ENCODE data around the gene SPACA9. TPM values are rescaled to one million over a fixed set of nuclear protein-coding genes. Genes with fewer than 3 reads are reported as not detected.

Gene SPACA9
- total RNA-seq, 2 donors from 2014 or later = 2.2 to 8.1 TPM

- H3K27me3 ChIP-seq (replicated peaks; ENCODE audit: insufficient read depth) = no peaks in the 10 kb centered on the region
- H3K27ac ChIP-seq = no peak overlapping the region
- no peak for DNase-seq (ENCODE audit: low spot score)
- no peaks in the 10 kb centered on the region for H3K36me3 ChIP-seq
- ATAC-seq (ENCODE audit: insufficient number of reproducible peaks, low FRiP score, low read depth) = no peak
- no peak overlapping the region for H3K4me3 ChIP-seq
- TF ChIP-seq, protein P1, sequence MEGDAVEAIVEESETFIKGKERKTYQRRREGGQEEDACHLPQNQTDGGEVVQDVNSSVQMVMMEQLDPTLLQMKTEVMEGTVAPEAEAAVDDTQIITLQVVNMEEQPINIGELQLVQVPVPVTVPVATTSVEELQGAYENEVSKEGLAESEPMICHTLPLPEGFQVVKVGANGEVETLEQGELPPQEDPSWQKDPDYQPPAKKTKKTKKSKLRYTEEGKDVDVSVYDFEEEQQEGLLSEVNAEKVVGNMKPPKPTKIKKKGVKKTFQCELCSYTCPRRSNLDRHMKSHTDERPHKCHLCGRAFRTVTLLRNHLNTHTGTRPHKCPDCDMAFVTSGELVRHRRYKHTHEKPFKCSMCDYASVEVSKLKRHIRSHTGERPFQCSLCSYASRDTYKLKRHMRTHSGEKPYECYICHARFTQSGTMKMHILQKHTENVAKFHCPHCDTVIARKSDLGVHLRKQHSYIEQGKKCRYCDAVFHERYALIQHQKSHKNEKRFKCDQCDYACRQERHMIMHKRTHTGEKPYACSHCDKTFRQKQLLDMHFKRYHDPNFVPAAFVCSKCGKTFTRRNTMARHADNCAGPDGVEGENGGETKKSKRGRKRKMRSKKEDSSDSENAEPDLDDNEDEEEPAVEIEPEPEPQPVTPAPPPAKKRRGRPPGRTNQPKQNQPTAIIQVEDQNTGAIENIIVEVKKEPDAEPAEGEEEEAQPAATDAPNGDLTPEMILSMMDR (IDR thresholded peaks at IDR 0.05) = no peak
- no peaks in the 10 kb centered on the region for H3K4me1 ChIP-seq (ENCODE audit: control insufficient read depth in 1 of 2, low read depth in 2 of 2)
- H3K9me3 ChIP-seq = no peaks in the 10 kb centered on the region
Measured at GRCh38 chr9:132846109-132846917, 32.4 kb upstream of the SPACA9 start.

GRCh38 chr9:132846918-132847515 lies 31.7 kb upstream of the SPACA9 start:
- ATAC-seq (ENCODE audit: insufficient number of reproducible peaks, low FRiP score, low read depth) (no peak), DNase-seq (ENCODE audit: low spot score) (no peak)
- Histone ChIP-seq H3K4me3 (no peak overlapping the region), H3K9me3 (no peaks in the 10 kb centered on the region), H3K27ac (no peak overlapping the region), H3K27me3 (replicated peaks; ENCODE audit: insufficient read depth) (no peaks in the 10 kb centered on the region), H3K4me1 (ENCODE audit: control insufficient read depth in 1 of 2, low read depth in 2 of 2) (no peaks in the 10 kb centered on the region), H3K36me3 (no peaks in the 10 kb centered on the region)
- TF ChIP-seq, protein P1 (IDR thresholded peaks at IDR 0.05) = no peak

DNA sequence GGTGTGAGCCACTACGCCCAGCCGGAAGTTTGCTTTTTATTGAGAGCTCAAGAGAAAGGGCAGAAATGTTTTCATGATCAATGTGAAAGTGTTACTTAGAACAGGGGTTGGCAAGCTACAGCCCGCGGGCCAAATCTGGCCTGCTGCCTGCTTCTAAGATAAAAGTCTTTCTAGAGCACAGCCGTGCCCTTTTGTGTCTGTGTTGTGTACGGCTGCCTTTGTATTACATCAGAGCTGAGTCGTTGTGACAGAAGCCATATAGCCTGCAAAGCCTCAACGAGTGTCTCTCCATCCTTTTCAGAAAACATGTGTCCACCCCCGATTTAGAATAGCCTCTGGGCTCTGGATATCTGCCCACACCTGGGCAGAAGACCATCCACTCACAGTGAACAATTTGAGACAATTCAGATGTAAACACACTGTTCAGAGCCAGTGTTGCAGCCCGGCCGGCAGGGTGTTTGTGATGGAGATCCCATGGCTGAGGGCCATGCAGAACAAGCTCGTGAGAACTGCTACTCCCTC lies 29.5 kb upstream of the SPACA9 start:
- no peaks in the 10 kb centered on the region for H3K4me1 ChIP-seq (ENCODE audit: control insufficient read depth in 1 of 2, low read depth in 2 of 2)
- no peaks in the 10 kb centered on the region for H3K36me3 ChIP-seq
- no peak overlapping the region for H3K4me3 ChIP-seq
- TF ChIP-seq, protein P1 (IDR thresholded peaks at IDR 0.05) = no peak
- H3K27ac ChIP-seq = no peak overlapping the region
- H3K9me3 ChIP-seq = no peaks in the 10 kb centered on the region
- no peak for DNase-seq (ENCODE audit: low spot score)
- no peaks in the 10 kb centered on the region for H3K27me3 ChIP-seq (replicated peaks; ENCODE audit: insufficient read depth)
- no peak for ATAC-seq (ENCODE audit: insufficient number of reproducible peaks, low FRiP score, low read depth)

DNA sequence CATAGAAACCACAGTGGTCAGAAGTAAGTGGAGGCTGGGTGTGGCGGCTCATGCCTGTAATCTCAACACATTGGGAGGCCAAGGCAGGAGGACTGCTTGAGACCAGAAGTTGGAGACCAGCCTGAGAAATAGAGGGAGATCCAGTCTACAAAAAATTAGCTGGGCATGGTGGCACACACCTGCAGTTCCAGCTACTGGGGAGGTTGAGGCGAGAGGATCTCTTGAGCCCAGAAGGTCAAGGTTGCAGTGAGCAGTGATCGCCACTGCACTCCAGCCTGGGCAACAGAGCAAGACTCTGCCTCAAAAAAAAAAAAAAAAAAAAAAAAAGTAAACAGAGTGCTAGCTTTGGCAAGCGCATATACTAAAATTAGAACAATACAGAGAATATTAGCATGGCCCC lies 25.2 kb upstream of the SPACA9 start:
- Histone ChIP-seq H3K27me3 (replicated peaks; ENCODE audit: insufficient read depth) (no peaks in the 10 kb centered on the region), H3K27ac (no peak overlapping the region), H3K4me3 (no peak overlapping the region), H3K36me3 (no peaks in the 10 kb centered on the region), H3K4me1 (ENCODE audit: control insufficient read depth in 1 of 2, low read depth in 2 of 2) (no peaks in the 10 kb centered on the region), H3K9me3 (no peaks in the 10 kb centered on the region)
- ATAC-seq (ENCODE audit: insufficient number of reproducible peaks, low FRiP score, low read depth) (no peak), DNase-seq (ENCODE audit: low spot score) (no peak)
- TF ChIP-seq, protein P1 (IDR thresholded peaks at IDR 0.05) = no peak

- TF ChIP-seq, protein P1 (IDR thresholded peaks at IDR 0.05) = no peak
- no peak for DNase-seq (ENCODE audit: low spot score)
- H3K4me1 ChIP-seq (ENCODE audit: control insufficient read depth in 1 of 2, low read depth in 2 of 2) = no peaks in the 10 kb centered on the region
- H3K9me3 ChIP-seq = no peaks in the 10 kb centered on the region
- no peak overlapping the region for H3K27ac ChIP-seq
- no peak overlapping the region for H3K4me3 ChIP-seq
- no peaks in the 10 kb centered on the region for H3K36me3 ChIP-seq
- ATAC-seq (ENCODE audit: insufficient number of reproducible peaks, low FRiP score, low read depth) = no peak
- no peaks in the 10 kb centered on the region for H3K27me3 ChIP-seq (replicated peaks; ENCODE audit: insufficient read depth)
Measured at GRCh38 chr9:132854832-132855231, 23.9 kb upstream of the SPACA9 start.

Measured in thoracic aorta (tissue), 2 donors.